Stimulated activated CD8-positive, alpha-beta memory T cell treated with anti-CD3 and anti-CD28 coated beads, Interleukin-2, amount 100 ng/mL, for 48 hours (primary cell): ENCODE data around the gene CFDP1.
"Not testable (repeated sequence)": the region's sequence is repeated elsewhere in the genome, so short reads cannot be mapped to it uniquely, and the experiment has no call there.

Source experiments
- DNase-seq, 2 donors: peaks; one replicate each; pipeline ENCODE4 v3.0.0-alpha.2; 2020; ENCODE audit warnings: low read depth in 2 of 2

The CFDP1 gene

GRCh38 chr16:75458439-75458838, 25.1 kb upstream of the CFDP1 start:
- DNase-seq = no peak

- no peak for DNase-seq
These were observed 24.7 kb upstream of the CFDP1 start for GRCh38 chr16:75458029-75458428.

- DNase-seq = no peak
These were observed 24.2 kb upstream of the CFDP1 start for GRCh38 chr16:75457485-75458021.

- no peak for DNase-seq
These were observed 23.7 kb upstream of the CFDP1 start for GRCh38 chr16:75456971-75457370.

GRCh38 chr16:75456486-75456885, 23.2 kb upstream of the CFDP1 start:
- not testable (repeated sequence) for DNase-seq

- DNase-seq = no peak
These were observed 22.4 kb upstream of the CFDP1 start for GRCh38 chr16:75455677-75456076.

GRCh38 chr16:75452464-75453190, 19.3 kb upstream of the CFDP1 start:
- no peak for DNase-seq

- no peak for DNase-seq
These were observed 13.1 kb upstream of the CFDP1 start for GRCh38 chr16:75446416-75446815.

GRCh38 chr16:75445298-75445697, 12.0 kb upstream of the CFDP1 start:
- no peak for DNase-seq

GRCh38 chr16:75443298-75443697, 10.0 kb upstream of the CFDP1 start:
- DNase-seq = no peak

- no peak for DNase-seq
These were observed 570 bp upstream of the CFDP1 start for GRCh38 chr16:75433732-75434413.

GRCh38 chr16:75429621-75430403, 3.5 kb downstream of the CFDP1 start:
- no peak for DNase-seq

- DNase-seq = not testable (repeated sequence)
These were observed 6.8 kb downstream of the CFDP1 start for GRCh38 chr16:75426524-75426923.

GRCh38 chr16:75424105-75424762, 9.1 kb downstream of the CFDP1 start:
- DNase-seq = not testable (repeated sequence)

- DNase-seq = no peak
These were observed 9.6 kb downstream of the CFDP1 start for GRCh38 chr16:75423723-75424104.

GRCh38 chr16:75421820-75422126, 11.5 kb downstream of the CFDP1 start:
- DNase-seq = no peak

- peak; percentile 12 to 14 for DNase-seq
These were observed 12.1 kb downstream of the CFDP1 start for GRCh38 chr16:75420987-75421819.

- no peak for DNase-seq
These were observed 16.3 kb downstream of the CFDP1 start for GRCh38 chr16:75416904-75417565.

GRCh38 chr16:75415169-75415905, 18.0 kb downstream of the CFDP1 start:
- DNase-seq = no peak

GRCh38 chr16:75413951-75414350, 19.4 kb downstream of the CFDP1 start:
- no peak for DNase-seq
